Progenitor cell of endocrine pancreas (in vitro differentiated cells): ENCODE measurements around the gene EML4. TPM values are rescaled to one million over a fixed set of nuclear protein-coding genes. Genes with fewer than 3 reads are reported as not detected.

Experiments
- DNase-seq: peaks from one replicate; pipeline ENCODE4 v3.0.0; 2021; ENCODE audit warnings: low spot score; ENCODE audit not compliant: unreplicated experiment
- H3K27ac Mint-ChIP-seq: 2 replicates; pipeline ENCODE4 v1.8.0; 2021; ENCODE audit warnings: mild to moderate bottlenecking, moderate library complexity, mixed read lengths
- H3K27me3 Mint-ChIP-seq: 2 replicates; pipeline ENCODE4 v1.8.0; 2021; ENCODE audit warnings: mixed read lengths
- H3K36me3 Mint-ChIP-seq: 2 replicates; pipeline ENCODE4 v1.8.0; 2022; ENCODE audit warnings: mixed read lengths; ENCODE audit not compliant: insufficient read depth
- H3K4me1 Mint-ChIP-seq: 2 replicates; pipeline ENCODE4 v1.8.0; 2021; ENCODE audit warnings: low read depth, mixed read lengths
- H3K4me3 Mint-ChIP-seq: 2 replicates; pipeline ENCODE4 v1.8.0; 2021; ENCODE audit warnings: low read depth, mild to moderate bottlenecking, moderate library complexity, mixed read lengths
- H3K9me3 Mint-ChIP-seq: 2 replicates; pipeline ENCODE4 v1.8.0; 2021; ENCODE audit warnings: low read depth, mixed read lengths
- total RNA-seq: library from RNA; stranded (reverse); gene quantifications from 2 replicates; pipeline ENCODE4 v1.2.1, GENCODE V29; 2021
- TF ChIP-seq, protein P1 (sequence below): fragments of 200-600 bp; sonication (generic); IDR thresholded peaks from one replicate; pipeline ENCODE4 v1.5.0; 2021; ENCODE audit warnings: antibody characterized with exemption, mild to moderate bottlenecking; ENCODE audit not compliant: unreplicated experiment

Gene EML4
- total RNA-seq, 1 donor from 2014 or later = 75.7 TPM

GRCh38 chr2:42207826-42208225 lies 38.7 kb downstream of the EML4 start:
- H3K27me3 Mint-ChIP-seq = no peaks in the 10 kb centered on the region
- no peaks in the 10 kb centered on the region for H3K9me3 Mint-ChIP-seq
- peaks cover 2% of the 10 kb centered on the region for H3K36me3 Mint-ChIP-seq
- no peak for DNase-seq
- peaks cover 2% of the 10 kb centered on the region for H3K4me1 Mint-ChIP-seq
- no peak overlapping the region for H3K4me3 Mint-ChIP-seq
- H3K27ac Mint-ChIP-seq = peak overlapping the region; percentile 13
- TF ChIP-seq, protein P1, sequence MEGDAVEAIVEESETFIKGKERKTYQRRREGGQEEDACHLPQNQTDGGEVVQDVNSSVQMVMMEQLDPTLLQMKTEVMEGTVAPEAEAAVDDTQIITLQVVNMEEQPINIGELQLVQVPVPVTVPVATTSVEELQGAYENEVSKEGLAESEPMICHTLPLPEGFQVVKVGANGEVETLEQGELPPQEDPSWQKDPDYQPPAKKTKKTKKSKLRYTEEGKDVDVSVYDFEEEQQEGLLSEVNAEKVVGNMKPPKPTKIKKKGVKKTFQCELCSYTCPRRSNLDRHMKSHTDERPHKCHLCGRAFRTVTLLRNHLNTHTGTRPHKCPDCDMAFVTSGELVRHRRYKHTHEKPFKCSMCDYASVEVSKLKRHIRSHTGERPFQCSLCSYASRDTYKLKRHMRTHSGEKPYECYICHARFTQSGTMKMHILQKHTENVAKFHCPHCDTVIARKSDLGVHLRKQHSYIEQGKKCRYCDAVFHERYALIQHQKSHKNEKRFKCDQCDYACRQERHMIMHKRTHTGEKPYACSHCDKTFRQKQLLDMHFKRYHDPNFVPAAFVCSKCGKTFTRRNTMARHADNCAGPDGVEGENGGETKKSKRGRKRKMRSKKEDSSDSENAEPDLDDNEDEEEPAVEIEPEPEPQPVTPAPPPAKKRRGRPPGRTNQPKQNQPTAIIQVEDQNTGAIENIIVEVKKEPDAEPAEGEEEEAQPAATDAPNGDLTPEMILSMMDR = no peak

GRCh38 chr2:42210203-42210602 lies 41.0 kb downstream of the EML4 start:
- Mint-ChIP-seq H3K4me1 (peaks cover 2% of the 10 kb centered on the region), H3K27ac (no peak overlapping the region)
- TF ChIP-seq, protein P1 = no peak

DNA sequence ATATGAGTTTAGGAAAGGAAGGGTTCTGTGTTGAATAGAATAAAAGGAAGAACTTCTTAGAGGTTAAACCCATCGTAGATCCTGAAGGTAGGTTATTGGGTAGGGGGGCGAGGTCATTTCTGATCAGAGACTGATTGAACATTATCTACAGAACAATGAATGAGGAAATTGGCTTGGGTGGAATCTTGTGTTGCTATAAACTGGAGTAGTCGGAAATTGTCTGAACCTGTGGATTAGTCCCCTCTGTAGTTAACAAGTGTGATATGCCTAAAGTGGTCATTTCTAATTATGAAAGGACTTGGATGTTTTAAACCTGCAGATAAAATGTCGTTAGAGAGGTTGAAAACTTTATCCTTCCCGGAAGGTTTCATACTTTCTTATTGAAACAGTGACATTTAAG lies 42.1 kb downstream of the EML4 start:
- Mint-ChIP-seq H3K27ac (no peak overlapping the region), H3K27me3 (no peaks in the 10 kb centered on the region), H3K9me3 (no peaks in the 10 kb centered on the region), H3K4me3 (no peak overlapping the region), H3K4me1 (no peaks in the 10 kb centered on the region), H3K36me3 (peaks cover 2% of the 10 kb centered on the region)
- TF ChIP-seq, protein P1 = no peak
- no peak for DNase-seq

More at GRCh38 chr2:42210203-42210602, 41.0 kb downstream of the EML4 start:
- Mint-ChIP-seq H3K36me3 (peaks cover 2% of the 10 kb centered on the region), H3K4me3 (no peak overlapping the region), H3K9me3 (no peaks in the 10 kb centered on the region), H3K27me3 (no peaks in the 10 kb centered on the region)
- DNase-seq = no peak

DNA sequence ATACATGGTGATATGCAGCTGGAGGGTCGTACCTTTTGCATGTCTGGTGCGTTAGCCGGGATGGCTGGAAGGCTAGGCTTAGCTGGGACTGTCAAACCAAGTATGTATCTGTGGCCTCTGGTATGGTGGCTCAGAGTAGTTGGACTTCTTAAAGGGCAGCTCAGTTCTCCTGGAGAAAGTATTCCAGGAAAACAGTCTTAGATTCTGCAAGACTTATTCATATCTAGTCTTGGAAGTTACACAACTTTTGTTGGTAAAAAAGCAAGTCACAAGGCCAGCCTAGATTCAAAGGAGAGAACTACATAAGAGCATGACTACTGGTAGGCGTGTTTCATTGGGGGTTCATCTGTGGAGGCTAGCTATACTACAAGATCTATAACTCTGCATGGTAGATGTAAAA lies 45.5 kb downstream of the EML4 start:
- no peak overlapping the region for H3K4me3 Mint-ChIP-seq
- H3K36me3 Mint-ChIP-seq = peaks cover 6% of the 10 kb centered on the region
- H3K9me3 Mint-ChIP-seq = no peaks in the 10 kb centered on the region
- no peaks in the 10 kb centered on the region for H3K27me3 Mint-ChIP-seq
- peaks cover 4% of the 10 kb centered on the region for H3K4me1 Mint-ChIP-seq
- no peak for DNase-seq
- TF ChIP-seq, protein P1 = no peak
- no peak overlapping the region for H3K27ac Mint-ChIP-seq

DNA sequence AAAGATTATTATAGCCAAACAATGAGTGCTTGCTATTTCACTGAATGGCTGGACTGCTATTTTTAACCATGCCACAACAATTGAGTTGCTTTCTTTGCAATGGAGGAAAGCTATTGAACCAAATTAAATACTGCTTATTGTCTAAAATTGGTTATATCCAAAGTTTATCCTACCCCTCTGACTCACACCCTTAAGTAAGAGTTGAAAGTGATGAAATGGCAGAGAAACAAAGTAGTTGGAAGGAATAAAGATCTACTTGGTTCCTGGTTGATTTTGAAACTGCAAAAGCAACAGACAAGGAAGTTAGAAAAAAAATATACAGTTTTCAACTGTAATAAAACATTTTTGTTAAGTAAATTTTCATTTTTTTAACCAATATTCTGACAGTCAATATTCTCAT lies 47.5 kb downstream of the EML4 start:
- Mint-ChIP-seq H3K27me3 (no peaks in the 10 kb centered on the region), H3K36me3 (peaks cover 5% of the 10 kb centered on the region), H3K4me1 (peaks cover 14% of the 10 kb centered on the region), H3K27ac (peak overlapping the region; percentile 44), H3K9me3 (no peaks in the 10 kb centered on the region), H3K4me3 (no peak overlapping the region)
- TF ChIP-seq, protein P1 = no peak
- no peak for DNase-seq
